AG10803 (cell line): Measurements from ENCODE around the gene ZNF792.
A peak's percentile ranks its signal among the peaks of the same experiment; 100 is the strongest.

ENCODE experiments used
- DNase-seq: peaks from one replicate; pipeline ENCODE4 v3.0.0; 2010; ENCODE audit warnings: low read depth
- H3K4me3 ChIP-seq: 2 replicates; pipeline ENCODE4 v1.5.1; 2011; ENCODE audit warnings: mild to moderate bottlenecking, low read length, control low read depth
- CTCF ChIP-seq: conservative IDR thresholded peaks from 2 replicates; pipeline ENCODE4 v1.5.1; 2011; ENCODE audit warnings: mild to moderate bottlenecking, low read length, control low read depth, inconsistent platforms

The ZNF792 gene

DNA sequence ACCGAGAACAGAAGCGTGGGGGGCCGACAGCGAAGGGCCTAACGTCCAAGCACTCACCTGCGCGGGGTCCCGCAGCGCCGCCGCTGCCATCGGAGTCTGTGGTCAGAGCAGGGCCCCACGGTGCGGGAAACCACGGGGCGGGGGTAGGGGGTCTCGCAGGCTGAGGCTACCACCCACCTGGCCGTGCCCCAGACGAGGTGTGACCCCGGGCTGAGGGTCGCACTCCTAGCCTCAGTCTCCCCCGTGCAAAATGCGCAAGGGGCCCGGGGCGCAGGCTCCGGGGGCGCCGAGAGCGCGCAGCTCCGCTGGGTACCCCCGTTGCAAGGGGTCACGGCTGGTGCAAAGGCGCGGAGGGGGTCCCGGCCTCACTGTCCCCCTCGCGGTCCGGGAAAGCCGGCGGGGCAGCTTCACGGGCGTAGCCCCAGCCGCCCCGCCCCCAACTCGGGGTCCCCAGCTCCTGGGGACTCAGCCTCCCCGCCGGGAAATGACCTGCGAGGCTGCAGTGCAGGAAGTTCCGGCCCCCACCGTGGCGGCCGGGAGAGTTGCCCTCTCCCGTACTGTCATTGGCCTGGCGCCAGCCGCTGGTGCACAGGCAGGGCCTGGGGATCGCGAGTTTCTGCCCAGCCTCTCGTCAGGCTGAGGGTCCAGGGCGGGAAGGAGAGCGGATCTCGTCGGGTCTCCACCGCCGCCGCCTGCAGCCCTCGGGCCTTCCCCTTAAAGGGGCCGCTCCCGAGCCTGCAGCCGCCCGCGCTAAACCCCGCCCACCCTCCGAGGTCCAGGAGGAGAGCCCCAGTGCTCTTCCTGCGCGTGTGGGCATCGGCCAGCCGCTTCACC, at the start of gene ZNF792:
Gene ZNF792, minus strand, starts transcription at position 657 of the 834 bp plus-strand sequence. Its CDS starts 567 bp downstream, at position 90.
- TF ChIP-seq CTCF = no peak
- H3K4me3 ChIP-seq = peak within 1 kb of the TSS; percentile 80
- DNase-seq = peak; percentile 26

GRCh38 chr19:35013041-35013819, 49.2 kb upstream of the ZNF792 start:
- TF ChIP-seq CTCF = peak; percentile 78
- H3K4me3 ChIP-seq = no peak overlapping the region
- DNase-seq = peak; percentile 38

- no peak for TF ChIP-seq CTCF
- H3K4me3 ChIP-seq = no peak overlapping the region
- no peak for DNase-seq
Measured at GRCh38 chr19:35011737-35012682, 48.0 kb upstream of the ZNF792 start.

DNA sequence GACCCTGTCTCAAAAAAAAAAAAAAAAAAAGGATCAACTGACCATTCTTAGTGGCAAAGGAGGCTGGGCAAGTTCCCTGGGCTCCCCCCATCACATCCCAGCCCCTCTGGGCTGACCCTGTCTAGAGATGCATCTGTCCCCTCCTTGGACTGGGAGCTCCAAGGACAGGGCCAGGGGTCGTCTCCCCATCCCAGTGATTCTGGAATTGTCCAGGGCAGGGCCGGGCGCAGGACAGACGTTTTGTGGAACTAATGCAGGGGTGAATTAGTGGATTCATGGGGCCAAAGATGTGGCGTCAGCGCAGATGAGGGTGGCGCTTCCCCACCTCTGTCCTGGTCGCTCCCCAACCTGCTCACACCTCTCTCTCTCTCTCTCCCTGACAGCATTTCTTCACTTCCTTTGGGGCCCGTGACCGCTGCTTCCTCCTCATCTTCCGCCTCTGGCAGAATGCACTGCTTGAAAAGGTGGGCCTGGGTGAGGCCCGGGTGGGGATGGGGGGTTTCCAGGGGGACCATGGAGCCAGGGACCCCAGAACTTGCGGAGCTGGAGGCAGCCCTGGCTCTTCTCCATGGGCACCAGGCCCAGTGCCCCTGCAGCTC, 47.2 kb upstream of the ZNF792 start:
- H3K4me3 ChIP-seq = no peak overlapping the region
- no peak for TF ChIP-seq CTCF
- DNase-seq = no peak

DNA sequence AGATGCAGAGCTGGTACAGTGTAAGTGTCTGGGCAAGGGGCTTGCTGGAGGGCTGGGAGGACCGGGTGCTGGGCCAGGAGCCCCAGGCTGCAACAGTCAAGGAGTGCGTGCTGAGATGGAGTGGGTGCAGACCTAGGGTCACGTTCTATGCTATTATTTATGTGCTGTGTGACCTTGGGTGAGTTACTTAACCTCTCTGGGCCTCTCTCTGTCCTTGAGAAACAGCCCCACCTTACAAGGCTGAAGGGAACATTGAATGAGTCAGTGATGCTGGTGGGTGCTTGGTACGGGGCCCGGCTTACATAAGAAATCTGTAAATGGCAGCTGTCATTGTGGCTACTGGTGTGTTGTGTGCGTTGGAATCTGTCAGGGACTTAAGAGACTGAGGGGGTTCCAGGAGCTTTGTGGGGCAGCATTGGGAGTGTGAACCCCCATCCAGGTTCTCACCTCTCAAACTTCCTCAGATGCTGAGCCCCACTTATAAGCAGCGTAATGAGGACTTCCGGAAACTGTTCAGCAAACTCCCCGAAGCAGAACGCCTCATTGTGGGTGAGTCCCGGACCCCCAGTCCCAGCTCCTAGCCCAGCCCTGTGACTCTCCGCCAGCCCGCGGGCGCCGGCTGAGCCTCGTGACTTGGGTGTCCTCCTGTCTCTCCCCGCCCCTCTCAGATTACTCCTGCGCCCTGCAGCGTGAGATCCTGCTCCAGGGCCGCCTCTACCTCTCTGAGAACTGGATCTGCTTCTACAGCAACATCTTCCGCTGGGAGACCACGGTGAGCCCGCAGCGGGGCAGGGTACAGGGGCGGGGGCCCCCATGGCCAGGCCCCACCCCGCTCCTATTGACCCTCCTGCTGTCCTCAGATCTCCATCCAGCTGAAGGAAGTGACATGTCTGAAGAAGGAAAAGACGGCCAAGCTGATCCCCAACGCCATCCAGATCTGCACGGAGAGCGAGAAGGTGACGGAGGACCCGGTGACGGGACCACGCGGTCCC, 45.7 kb upstream of the ZNF792 start:
- no peak for DNase-seq
- H3K4me3 ChIP-seq = no peak overlapping the region
- TF ChIP-seq CTCF = no peak
